Measurements from ENCODE around the gene SWSAP1.

The SWSAP1 gene

DNA sequence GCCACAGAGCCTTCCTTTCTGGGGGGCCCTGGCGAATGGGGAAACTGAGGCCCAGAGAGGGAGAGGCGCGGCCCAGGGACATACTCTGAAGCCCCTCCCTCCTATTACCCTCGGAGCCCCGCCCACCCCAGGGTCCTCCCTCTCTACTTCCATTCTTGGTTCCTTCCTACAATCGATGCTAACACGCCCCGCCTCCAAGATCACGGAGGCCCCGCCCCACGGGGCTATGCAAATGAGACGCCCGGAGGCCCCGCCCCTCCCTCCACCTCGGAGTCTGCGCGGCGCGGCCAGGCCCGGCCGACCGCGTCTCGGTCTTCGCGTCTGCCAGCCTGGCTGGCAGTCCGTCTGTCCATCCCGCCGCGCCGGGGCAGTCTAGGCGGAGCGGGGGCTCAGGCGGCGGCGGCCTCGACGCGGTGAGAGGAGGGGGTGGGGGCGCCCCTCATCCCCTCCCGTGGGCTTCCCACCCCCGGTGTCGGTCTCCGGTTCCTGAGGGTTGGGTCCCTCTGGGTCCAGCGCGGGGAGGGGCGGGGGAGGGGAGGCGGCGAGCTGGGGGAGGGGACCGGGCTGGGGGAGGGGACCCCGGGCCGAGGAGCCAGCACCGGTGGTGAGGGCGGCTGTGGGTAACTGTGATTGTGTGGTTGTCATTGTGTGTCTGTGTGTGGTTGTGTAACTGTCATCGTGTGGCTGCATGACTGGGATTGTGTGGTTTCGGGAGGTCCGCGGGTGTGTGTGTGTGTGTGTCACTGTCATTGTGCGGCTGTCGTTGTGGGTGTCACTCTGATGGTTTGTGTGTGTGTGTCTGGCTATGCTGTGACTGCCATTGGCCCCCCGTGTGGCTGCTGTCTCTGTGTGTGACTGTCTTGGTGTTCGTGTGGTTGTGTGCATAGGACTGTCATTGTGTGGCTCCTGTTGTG lies 19.0 kb upstream of the SWSAP1 start, which contains the start of gene PLPPR2:
PLPPR2 (plus strand) TSS at position 273 of the 914 bp plus-strand sequence. CDS start 2,242 bp downstream, outside the sequence.
- DNase-seq = peak; percentile 91

DNA sequence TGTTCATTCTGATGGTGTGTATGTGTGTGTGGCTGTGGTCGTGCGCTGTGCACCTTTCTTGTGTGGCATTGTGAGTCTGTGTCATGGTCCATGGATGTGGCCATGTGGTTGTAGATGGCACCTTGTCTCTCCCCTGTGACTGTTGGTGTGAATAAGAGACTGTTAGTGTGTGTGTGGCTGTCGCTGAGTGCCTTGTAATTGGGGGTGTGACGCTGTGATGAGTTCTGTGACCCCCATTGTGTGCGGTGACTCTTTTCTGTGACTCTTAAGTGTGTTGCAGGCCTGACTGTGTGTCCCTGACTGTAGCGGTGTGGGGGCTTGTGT lies 18.4 kb upstream of the SWSAP1 start:
- no peak for DNase-seq

DNA sequence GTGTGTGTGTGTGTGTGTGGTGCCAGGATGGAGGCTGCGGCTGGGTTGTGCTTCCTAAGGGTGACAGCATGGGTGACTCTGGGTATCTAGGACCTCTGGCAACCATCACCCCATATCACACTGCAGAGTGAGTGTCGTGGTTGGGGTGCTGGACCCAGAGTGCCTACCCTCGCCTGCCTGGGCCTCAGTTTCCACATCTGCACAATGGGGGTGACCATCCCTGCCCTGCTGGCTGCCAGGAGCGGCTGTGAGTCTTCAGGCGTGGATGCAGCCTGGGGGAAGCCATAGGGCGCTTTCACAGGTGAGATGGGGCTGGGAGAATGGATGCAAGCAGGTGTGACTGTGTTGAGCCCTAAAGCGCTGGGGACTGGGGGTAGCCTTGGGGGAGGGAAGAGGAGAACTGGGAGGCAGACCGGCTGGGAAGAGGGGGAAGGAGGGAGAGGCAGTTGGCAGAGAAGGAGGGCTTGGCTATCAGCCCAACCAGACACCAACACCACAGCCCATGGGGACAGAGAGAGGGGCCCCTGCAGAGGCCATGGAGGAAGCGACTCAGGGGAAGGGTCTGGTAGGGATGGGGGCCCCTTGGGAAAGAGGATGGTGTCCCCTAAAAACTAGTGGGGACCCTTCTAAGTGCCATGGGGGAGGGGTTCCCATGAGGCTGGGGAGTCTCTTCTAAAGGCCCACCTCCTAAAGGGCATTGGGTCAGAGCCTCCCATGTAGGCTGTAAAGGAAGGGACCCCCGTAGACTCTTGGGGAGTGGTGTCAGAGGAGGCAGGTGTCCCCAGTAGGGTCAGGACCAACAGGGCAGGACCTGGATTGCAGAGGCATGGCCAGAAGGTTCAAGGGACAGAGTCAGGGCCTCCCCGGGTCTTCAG lies 17.6 kb upstream of the SWSAP1 start:
- no peak for DNase-seq

DNA sequence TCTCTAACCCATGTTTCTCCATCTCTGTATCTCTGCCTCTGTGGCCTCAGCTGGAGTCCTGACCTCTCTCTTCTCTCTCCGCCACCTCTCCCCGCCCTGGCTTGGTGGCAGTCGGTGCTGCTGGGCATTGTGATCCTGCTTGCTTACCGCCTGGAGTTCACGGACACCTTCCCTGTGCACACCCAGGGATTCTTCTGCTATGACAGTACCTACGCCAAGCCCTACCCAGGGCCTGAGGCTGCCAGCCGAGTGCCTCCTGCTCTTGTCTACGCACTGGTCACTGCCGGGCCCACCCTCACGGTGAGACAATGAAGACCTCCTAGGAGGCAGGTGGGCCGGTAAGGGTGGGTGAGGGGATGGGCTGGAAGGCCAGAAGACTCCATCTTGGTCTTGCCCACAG lies 15.0 kb upstream of the SWSAP1 start:
- no peak for DNase-seq

- no peak for DNase-seq
Measured at GRCh38 chr19:11361037-11361770, 13.3 kb upstream of the SWSAP1 start.

GRCh38 chr19:11361771-11362731 lies 12.4 kb upstream of the SWSAP1 start:
- no peak for DNase-seq

GRCh38 chr19:11363881-11364280 lies 10.6 kb upstream of the SWSAP1 start:
- DNase-seq = no peak

- DNase-seq = no peak
Measured at GRCh38 chr19:11364296-11364904, 10.1 kb upstream of the SWSAP1 start.

DNA sequence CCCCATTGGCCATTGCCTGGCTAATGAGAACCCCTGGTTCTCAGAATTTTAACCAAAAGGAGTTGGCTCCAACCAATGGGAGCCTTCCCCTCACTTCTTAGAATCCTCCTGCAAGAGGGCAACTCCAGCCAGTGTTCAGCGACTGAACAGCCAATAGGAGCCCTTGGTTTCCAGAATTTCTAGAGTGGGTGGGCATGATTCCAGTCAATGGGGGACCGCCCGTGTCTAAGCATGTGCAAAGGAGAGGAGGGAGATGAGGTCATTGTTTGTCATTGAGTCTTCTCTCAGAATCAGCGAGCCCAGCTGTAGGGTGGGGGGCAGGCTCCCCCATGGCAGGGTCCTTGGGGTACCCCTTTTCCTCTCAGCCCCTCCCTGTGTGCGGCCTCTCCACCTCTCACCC lies 9.5 kb upstream of the SWSAP1 start:
- no peak for DNase-seq

- DNase-seq = no peak
Measured at GRCh38 chr19:11365557-11366117, 8.8 kb upstream of the SWSAP1 start.

DNA sequence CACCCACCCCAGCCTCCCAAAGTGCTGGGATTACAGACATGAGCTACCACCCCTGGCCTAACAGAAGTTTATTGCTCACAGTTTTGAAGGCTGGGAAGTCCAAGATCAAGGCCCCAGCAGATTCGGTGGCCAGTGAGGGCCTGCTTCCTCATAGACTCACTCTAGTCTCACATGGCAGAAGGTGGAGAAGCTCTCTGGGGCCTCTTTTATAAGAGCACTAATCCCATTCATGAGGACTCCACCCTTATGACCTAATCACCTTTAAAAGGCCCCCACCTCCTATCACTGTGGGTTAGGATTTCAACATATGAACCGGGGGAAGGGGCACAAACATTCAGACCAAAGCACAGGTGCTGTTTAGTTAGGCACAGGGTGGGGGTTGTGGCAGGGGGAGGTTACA lies 6.9 kb upstream of the SWSAP1 start:
- DNase-seq = no peak

DNA sequence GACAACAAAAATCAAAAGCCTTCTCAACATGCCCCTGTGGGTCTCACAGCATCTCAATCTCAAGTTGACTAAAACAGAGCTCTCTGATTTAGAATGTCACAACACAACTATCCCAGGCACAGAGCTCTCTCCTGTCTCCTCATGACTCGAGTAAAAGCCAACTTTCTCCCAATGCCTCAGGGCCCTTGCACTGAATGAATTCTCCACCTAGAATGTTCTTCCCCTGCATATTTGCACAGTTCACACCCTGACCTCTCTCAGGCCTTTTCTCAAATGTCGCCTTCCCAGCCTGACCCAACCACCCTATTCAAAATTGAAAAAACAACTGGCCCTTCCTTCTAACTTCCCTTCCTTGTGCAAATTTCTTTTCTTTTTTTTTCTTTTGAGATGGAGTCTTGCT lies 3.7 kb upstream of the SWSAP1 start:
- no peak for DNase-seq

GRCh38 chr19:11373166-11373884 lies 1.1 kb upstream of the SWSAP1 start:
- no peak for DNase-seq

DNA sequence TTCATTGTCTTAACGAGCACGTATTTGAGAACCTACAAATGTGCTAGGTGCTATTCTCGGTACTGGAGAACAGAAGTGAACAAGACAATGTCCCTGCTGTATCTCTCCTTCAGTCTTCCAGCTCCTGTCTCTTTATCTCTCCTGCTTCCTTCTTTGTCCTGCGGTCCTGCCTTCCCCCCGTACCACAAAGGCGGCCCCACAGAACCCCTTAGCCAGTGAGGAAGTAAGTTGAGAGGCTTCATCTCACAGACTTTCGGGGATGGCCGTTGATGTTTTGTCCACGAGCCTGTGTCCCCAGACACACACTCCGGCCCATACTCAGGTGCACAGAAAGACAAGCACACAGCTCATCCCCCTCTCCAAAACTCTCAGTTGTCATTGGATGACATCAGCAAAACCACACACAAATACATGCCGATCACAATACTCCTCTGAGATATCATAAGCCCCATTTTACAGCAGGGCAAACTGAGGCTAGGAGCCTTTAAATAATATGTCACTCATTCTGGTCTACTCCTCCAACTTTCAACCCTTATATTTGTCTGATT lies 507 bp upstream of the SWSAP1 start:
- DNase-seq = peak; percentile 27

- peak; percentile 81 for DNase-seq
Measured at GRCh38 chr19:11375143-11375948, 880 bp downstream of the SWSAP1 start.

DNA sequence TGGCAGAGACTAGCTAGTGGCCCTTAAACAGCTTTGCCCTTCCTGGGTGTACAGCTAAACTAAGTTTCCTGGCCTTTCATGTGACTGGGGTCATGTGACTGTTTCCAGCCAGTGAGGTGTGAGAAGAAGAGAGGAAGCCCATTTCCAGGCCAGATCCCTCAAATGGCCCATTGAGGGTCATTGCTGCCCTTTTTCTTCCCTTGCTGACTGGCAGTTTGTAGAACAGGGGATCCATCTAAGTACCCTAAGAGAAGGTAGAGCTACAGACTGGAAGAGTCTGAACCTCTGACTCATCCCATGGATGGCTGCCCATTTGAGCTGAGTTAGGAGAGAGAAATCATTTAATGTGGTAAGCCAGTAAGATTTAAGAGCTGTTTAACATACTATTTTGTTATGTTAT lies 2.8 kb downstream of the SWSAP1 start:
- DNase-seq = no peak

DNA sequence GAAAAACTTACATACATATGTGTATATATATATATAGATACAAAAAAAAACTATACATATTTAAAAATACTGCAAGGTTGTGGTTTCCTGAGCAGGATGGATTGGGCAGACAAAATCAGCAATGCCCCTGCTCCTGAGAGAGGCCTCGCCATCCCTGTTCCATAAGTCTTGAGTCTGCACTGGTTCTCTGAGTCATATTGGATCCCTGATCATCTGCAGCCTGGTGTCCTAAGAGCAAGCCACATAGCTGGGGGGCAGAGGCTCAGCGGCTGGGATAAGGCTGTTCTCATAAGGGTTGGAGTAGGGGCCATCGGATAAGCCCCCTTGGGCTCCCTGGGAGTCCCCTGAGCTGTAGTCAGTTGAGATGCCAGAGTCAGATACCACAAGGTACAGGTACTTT lies 3.3 kb downstream of the SWSAP1 start:
- no peak for DNase-seq

DNA sequence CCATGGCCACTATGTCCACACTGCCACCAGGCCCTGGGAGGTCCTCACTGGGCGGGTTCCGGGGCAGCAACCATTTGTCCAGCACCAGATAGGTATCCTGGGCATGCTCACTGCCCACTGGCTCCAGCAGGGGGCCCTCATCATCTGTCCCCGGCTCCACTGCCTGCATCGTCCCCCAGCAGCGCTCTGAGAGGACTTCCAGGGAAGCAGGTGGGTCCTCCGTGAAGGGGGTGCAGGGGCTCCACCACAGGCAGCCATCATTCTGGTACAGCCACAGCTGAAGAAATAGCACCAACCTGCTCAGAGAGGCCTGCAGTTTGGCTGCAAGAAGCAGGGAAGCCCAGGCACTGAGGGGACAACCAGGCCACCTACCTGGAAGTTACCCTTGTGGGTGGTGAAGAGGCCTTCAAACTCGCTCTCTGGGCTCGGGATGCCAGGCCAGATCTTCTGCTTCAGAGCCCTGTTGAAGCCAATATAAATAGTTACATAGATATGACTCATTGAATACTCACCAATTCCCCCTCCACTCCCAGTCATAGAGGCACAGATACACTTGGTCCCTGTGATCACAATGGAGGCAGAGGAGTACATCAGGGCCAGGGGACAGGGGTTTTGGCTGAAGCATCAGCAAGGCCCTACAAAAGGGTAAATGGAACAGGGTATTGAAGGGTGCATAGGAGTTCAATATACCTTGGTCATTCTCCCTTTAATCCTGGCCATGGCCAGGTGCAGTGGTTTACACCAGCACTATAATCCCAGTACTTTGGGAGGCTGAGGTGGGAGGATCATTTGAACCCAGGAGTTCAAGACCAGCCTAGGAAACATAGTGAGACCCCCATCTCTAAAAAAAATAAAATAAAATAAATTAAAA lies 4.1 kb downstream of the SWSAP1 start:
- no peak for DNase-seq
